K562 (cell line): Measurements from ENCODE around the gene FBRS. TPM values are rescaled to one million over a fixed set of nuclear protein-coding genes. Genes with fewer than 3 reads are reported as not detected.

Experiments used
- ARID2 ChIP-seq: fragments of 450-650 bp; IDR thresholded peaks from 2 replicates; pipeline ENCODE4 v1.6.1; 2017; ENCODE audit warnings: antibody characterized with exemption, mild to moderate bottlenecking
- GABPA ChIP-seq: fragments of 200-800 bp; sonication (Bioruptor generic); conservative IDR thresholded peaks from 2 replicates; pipeline ENCODE4 v1.6.1; 2016; ENCODE audit warnings: low read depth, missing genetic modification characterization, missing compliant biosample characterization
- JUND ChIP-seq, 2 experiments: IDR thresholded peaks; 2 replicates in 1 of 2; 3 replicates in 1 of 2; pipeline ENCODE4 v1.6.1; 2011; ENCODE audit warnings: borderline replicate concordance in 2 of 2, low read depth in 2 of 2, low read length in 2 of 2, improper control_type of control experiment in 1 of 2, missing biosample characterization in 1 of 2, missing genetic modification characterization in 1 of 2, missing genetic modification reagents in 1 of 2
- MXI1 ChIP-seq: IDR thresholded peaks from 2 replicates; pipeline ENCODE4 v1.6.1; 2011; ENCODE audit warnings: low read depth, mild to moderate bottlenecking, improper control_type of control experiment, low read length
- POLR3A ChIP-seq: IDR thresholded peaks from 2 replicates; pipeline ENCODE4 v1.6.1; 2011; ENCODE audit warnings: borderline replicate concordance, mild to moderate bottlenecking, moderate library complexity; ENCODE audit not compliant: insufficient read length, insufficient read depth; ENCODE audit errors: extremely low read depth
- SRF ChIP-seq, 2 experiments: fragments of 250-450, 450-650 bp in 1 of 2; sonication (Bioruptor Pico) in 1 of 2; sonication (generic) in 1 of 2; formaldehyde crosslinking; IDR thresholded peaks; 2 replicates each; pipeline versions ENCODE4 v1.5.0 to v1.5.1; 2020 to 2022; ENCODE audit warnings: mild to moderate bottlenecking in 1 of 2, missing genetic modification reagents in 1 of 2
- U2AF1 ChIP-seq: fragments of 200-400 bp; formaldehyde crosslinking; optimal IDR thresholded peaks from 2 replicates; pipeline ENCODE3; 2017; ENCODE audit warnings: mild to moderate bottlenecking, low read depth, low read length, moderate library complexity
- ZNF12 ChIP-seq: sonication (generic); formaldehyde crosslinking; IDR thresholded peaks from 2 replicates; pipeline ENCODE4 v1.4.0; 2020; ENCODE audit warnings: mild to moderate bottlenecking, missing genetic modification reagents
- ZNF121 ChIP-seq: sonication (generic); formaldehyde crosslinking; conservative IDR thresholded peaks from 2 replicates; pipeline ENCODE4 v1.8.0; 2022; ENCODE audit warnings: missing genetic modification reagents
- ZNF384 ChIP-seq: IDR thresholded peaks from 2 replicates; pipeline ENCODE4 v1.6.1; 2012; ENCODE audit warnings: low read depth, low read length, improper control_type of control experiment
- ZNF583 ChIP-seq: fragments of 250-450 bp; sonication (Bioruptor Pico); IDR thresholded peaks from 2 replicates; pipeline ENCODE4 v1.4.0; 2020
- polyA plus RNA-seq, 8 experiments: library from polyadenylated mRNA; depleted of rRNA in 4 of 8; stranded (reverse) in 5 of 8; unstranded in 3 of 8; fragments of >200 nt; fragmentation: Nextera tagmentation in 2 of 8; fragmentation: Illumina TruSeq in 1 of 8; extraction: Ambion mirVana in 2 of 8; extraction: Trizol in 1 of 8; gene quantifications; 2 replicates each; pipeline versions ENCODE4 v1.2.1 to v1.2.3, GENCODE V29; 2011 to 2014; ENCODE audit warnings: inconsistent platforms in 1 of 8, missing spikeins in 1 of 8
- total RNA-seq, 7 experiments: library from RNA; depleted of rRNA in 6 of 7; stranded (reverse); fragments of >200 nt in 6 of 7; fragmentation: Illumina TruSeq in 2 of 7; extraction: Trizol in 2 of 7; gene quantifications; 2 replicates each; pipeline versions ENCODE4 v1.2.1 to v1.2.3, GENCODE V29; 2011 to 2021; ENCODE audit warnings: low replicate concordance in 1 of 7
- TF ChIP-seq, protein P1 (sequence below), 2 experiments: IDR thresholded peaks; 2 replicates each; pipeline ENCODE4 v1.6.1; 2012; ENCODE audit warnings: improper control_type of control experiment in 2 of 2, low read depth in 2 of 2, low read length in 2 of 2, borderline replicate concordance in 1 of 2
- TF ChIP-seq, protein P2 (sequence below): sonication (generic); formaldehyde crosslinking; IDR thresholded peaks from 2 replicates; pipeline ENCODE4 v1.8.0; 2023; ENCODE audit warnings: mild to moderate bottlenecking, missing genetic modification reagents
- TF ChIP-seq, protein P3 (sequence below): sonication (generic); formaldehyde crosslinking; IDR thresholded peaks from 2 replicates; pipeline ENCODE4 v1.8.0; 2022; ENCODE audit warnings: missing genetic modification reagents, mild to moderate bottlenecking, borderline replicate concordance

Gene FBRS
- total and polyA plus RNA-seq, 9 of the 15 experiments (the other 6 are each of a cell fraction or from before 2014, with no cell fraction given) = 0.32 to 59.5 (median 13.1) TPM

DNA sequence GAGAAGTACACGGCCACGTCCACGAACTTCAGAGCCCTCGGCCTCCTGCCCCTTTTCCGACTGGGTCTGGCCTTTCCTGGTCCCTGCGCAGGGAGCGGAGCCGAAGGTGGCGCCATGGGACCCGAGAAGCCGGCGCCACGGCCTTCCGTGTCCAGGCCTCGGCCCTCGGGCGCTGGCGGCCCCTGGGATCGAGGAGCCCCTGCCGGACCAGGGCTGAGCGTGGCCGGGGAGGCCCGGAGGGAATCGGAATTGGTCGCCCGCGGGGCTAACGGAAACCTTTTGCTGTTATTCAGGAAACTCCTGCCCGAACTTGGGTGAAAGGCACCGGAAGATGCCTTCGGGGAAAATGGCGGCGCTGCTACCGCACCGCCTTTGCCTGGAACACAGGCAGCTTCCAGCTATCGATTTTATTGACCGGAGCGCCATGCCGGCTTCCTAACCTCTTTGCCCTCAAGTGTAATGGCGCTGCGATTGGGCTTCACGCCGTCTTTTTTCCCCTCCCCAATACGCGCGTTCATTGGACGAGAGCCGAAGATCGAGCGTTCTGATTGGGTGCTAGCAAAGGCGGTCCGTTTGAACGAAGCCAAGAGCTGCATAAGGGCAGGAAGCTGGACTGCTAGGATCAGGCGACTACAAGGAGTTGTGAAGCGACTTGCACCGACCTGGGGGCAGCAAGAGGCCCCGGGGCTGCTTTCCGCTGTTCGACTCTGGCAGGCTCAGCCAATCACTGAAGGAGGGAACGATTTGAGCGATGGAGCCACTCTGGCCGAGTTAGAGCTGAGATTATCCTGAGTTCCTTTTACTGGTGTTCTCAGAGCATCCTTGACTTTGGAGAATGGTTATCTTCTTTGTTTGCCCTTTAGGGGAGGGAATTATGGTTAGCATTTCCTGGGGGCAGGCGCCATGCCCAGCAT, 48.0 kb upstream of the FBRS start, which contains the start of gene ZNF689 (continued):
- TF ChIP-seq ZNF121 (CRISPR knock-in tag) (no peak), GABPA (peak; percentile 71), JUND (IDR thresholded peaks at IDR 0.05; ENCODE audit: borderline replicate concordance, low read depth, low read length) (peak; percentile 36), JUND (tag; IDR thresholded peaks at IDR 0.05; ENCODE audit: borderline replicate concordance, low read depth, low read length) (no peak), POLR3A (no peak), ZNF12 (0 out of 2 replicates have a peak, but pooled peaks have one; percentile 17), ARID2 (no peak), ZNF583 (CRISPR knock-in tag) (no peak), U2AF1 (peak; percentile 81), SRF (CRISPR knock-in tag; IDR thresholded peaks at IDR 0.05) (no peak), ZNF384 (peak; percentile 51; the same call in 1 of the 2 replicates), MXI1 (no peak)
- TF ChIP-seq, protein P1, sequence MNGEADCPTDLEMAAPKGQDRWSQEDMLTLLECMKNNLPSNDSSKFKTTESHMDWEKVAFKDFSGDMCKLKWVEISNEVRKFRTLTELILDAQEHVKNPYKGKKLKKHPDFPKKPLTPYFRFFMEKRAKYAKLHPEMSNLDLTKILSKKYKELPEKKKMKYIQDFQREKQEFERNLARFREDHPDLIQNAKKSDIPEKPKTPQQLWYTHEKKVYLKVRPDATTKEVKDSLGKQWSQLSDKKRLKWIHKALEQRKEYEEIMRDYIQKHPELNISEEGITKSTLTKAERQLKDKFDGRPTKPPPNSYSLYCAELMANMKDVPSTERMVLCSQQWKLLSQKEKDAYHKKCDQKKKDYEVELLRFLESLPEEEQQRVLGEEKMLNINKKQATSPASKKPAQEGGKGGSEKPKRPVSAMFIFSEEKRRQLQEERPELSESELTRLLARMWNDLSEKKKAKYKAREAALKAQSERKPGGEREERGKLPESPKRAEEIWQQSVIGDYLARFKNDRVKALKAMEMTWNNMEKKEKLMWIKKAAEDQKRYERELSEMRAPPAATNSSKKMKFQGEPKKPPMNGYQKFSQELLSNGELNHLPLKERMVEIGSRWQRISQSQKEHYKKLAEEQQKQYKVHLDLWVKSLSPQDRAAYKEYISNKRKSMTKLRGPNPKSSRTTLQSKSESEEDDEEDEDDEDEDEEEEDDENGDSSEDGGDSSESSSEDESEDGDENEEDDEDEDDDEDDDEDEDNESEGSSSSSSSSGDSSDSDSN (IDR thresholded peaks at IDR 0.05; ENCODE audit: borderline replicate concordance in 1 of 2, low read depth in 2 of 2, low read length in 2 of 2) = peak in 1 of 2 experiments; percentile 64; a peak in 1 of 4 replicates
- TF ChIP-seq, protein P2, sequence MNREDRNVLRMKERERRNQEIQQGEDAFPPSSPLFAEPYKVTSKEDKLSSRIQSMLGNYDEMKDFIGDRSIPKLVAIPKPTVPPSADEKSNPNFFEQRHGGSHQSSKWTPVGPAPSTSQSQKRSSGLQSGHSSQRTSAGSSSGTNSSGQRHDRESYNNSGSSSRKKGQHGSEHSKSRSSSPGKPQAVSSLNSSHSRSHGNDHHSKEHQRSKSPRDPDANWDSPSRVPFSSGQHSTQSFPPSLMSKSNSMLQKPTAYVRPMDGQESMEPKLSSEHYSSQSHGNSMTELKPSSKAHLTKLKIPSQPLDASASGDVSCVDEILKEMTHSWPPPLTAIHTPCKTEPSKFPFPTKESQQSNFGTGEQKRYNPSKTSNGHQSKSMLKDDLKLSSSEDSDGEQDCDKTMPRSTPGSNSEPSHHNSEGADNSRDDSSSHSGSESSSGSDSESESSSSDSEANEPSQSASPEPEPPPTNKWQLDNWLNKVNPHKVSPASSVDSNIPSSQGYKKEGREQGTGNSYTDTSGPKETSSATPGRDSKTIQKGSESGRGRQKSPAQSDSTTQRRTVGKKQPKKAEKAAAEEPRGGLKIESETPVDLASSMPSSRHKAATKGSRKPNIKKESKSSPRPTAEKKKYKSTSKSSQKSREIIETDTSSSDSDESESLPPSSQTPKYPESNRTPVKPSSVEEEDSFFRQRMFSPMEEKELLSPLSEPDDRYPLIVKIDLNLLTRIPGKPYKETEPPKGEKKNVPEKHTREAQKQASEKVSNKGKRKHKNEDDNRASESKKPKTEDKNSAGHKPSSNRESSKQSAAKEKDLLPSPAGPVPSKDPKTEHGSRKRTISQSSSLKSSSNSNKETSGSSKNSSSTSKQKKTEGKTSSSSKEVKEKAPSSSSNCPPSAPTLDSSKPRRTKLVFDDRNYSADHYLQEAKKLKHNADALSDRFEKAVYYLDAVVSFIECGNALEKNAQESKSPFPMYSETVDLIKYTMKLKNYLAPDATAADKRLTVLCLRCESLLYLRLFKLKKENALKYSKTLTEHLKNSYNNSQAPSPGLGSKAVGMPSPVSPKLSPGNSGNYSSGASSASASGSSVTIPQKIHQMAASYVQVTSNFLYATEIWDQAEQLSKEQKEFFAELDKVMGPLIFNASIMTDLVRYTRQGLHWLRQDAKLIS (CRISPR knock-in tag) = peak; percentile 44; the same call in 1 of the 2 replicates
- TF ChIP-seq, protein P3, sequence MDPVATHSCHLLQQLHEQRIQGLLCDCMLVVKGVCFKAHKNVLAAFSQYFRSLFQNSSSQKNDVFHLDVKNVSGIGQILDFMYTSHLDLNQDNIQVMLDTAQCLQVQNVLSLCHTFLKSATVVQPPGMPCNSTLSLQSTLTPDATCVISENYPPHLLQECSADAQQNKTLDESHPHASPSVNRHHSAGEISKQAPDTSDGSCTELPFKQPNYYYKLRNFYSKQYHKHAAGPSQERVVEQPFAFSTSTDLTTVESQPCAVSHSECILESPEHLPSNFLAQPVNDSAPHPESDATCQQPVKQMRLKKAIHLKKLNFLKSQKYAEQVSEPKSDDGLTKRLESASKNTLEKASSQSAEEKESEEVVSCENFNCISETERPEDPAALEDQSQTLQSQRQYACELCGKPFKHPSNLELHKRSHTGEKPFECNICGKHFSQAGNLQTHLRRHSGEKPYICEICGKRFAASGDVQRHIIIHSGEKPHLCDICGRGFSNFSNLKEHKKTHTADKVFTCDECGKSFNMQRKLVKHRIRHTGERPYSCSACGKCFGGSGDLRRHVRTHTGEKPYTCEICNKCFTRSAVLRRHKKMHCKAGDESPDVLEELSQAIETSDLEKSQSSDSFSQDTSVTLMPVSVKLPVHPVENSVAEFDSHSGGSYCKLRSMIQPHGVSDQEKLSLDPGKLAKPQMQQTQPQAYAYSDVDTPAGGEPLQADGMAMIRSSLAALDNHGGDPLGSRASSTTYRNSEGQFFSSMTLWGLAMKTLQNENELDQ (CRISPR knock-in tag) = no peak
